ENCODE data around the gene EME1.
"Not testable (repeated sequence)": the region's sequence is repeated elsewhere in the genome, so short reads cannot be mapped to it uniquely, and the experiment has no call there.

DNA sequence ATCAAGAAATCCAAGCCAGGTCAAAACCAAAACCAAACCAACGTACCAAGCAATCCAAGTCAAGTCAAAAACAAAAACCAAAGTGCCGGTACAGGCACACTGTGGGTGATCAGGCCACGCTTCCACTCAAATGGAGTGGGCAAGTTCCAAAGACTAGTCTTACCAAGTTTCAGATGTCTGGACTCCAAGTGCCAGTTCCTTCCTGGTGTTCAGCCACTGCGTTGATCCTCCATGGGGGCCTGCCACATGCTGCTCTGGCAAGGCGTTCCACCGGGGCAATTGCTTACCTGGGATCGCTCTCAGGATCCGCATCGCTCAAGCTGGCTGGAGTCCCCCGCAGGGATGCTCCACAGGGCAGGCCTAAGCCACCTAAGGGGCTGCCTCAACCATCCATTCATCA lies 46.5 kb downstream of the EME1 start:
- TF ChIP-seq POLR2A (IDR thresholded peaks at IDR 0.05) = not testable (repeated sequence)
- TF ChIP-seq, protein P1, sequence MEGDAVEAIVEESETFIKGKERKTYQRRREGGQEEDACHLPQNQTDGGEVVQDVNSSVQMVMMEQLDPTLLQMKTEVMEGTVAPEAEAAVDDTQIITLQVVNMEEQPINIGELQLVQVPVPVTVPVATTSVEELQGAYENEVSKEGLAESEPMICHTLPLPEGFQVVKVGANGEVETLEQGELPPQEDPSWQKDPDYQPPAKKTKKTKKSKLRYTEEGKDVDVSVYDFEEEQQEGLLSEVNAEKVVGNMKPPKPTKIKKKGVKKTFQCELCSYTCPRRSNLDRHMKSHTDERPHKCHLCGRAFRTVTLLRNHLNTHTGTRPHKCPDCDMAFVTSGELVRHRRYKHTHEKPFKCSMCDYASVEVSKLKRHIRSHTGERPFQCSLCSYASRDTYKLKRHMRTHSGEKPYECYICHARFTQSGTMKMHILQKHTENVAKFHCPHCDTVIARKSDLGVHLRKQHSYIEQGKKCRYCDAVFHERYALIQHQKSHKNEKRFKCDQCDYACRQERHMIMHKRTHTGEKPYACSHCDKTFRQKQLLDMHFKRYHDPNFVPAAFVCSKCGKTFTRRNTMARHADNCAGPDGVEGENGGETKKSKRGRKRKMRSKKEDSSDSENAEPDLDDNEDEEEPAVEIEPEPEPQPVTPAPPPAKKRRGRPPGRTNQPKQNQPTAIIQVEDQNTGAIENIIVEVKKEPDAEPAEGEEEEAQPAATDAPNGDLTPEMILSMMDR (IDR thresholded peaks at IDR 0.05) = not testable (repeated sequence)

Data from right lobe of liver (tissue), 4 donors.